Measurements from ENCODE around the gene ACLY.

The ACLY gene

GRCh38 chr17:41925991-41926590 lies 7.3 kb upstream of the ACLY start:
- no peak overlapping the region for H3K23ac ChIP-seq (ENCODE audit: low read depth, low read length, poor library complexity)
- H3K18ac ChIP-seq (ENCODE audit: low read length), result no peak overlapping the region
- no peak overlapping the region for H3K4me3 ChIP-seq (ENCODE audit: low read length in 2 of 2)
- H2BK120ac ChIP-seq (ENCODE audit: low read depth, low read length), result no peak overlapping the region
- no CpG with 5 or more reads among the region's 7 CpGs for whole genome bisulfite sequencing, 2 donors (ENCODE audit: extremely low coverage in 2 of 2, insufficient read length in 2 of 2, insufficient replicate concordance in 1 of 2)
- no peak overlapping the region for H2AK5ac ChIP-seq (ENCODE audit: low read depth, low read length)
- no peak overlapping the region for H2AFZ ChIP-seq (ENCODE audit: low read length)
- DNase-seq (ENCODE audit: low spot score), result no peak
- no peak overlapping the region for H2BK5ac ChIP-seq (ENCODE audit: low read length)
- H3K36me3 ChIP-seq (replicated peaks in 1 of 2; ENCODE audit: control insufficient read depth in 2 of 2, insufficient read depth in 2 of 2, low read length in 2 of 2), result no peaks in the 10 kb centered on the region
- H3K27me3 ChIP-seq (ENCODE audit: control insufficient read depth in 3 of 3, insufficient read depth in 3 of 3, low read depth in 1 of 3, low read length in 3 of 3), result no peaks in the 10 kb centered on the region
- H4K8ac ChIP-seq (ENCODE audit: low read depth, low read length), result no peak overlapping the region
- H4K91ac ChIP-seq (ENCODE audit: low read depth, low read length, poor library complexity), result no peak overlapping the region
- no peaks in the 10 kb centered on the region for H3K79me1 ChIP-seq (ENCODE audit: low read depth, low read length)
- no peak overlapping the region for H3K14ac ChIP-seq (ENCODE audit: low read length)
- H2BK15ac ChIP-seq (ENCODE audit: low read length), result no peak overlapping the region
- H3K4ac ChIP-seq (ENCODE audit: low read length), result no peak overlapping the region
- peaks cover 0 to 2% of the 10 kb centered on the region in 2 donors for H3K9me3 ChIP-seq (replicated peaks in 1 of 2; ENCODE audit: control insufficient read depth in 2 of 2, insufficient read depth in 1 of 2, low read depth in 1 of 2, low read length in 2 of 2)
- H3K9ac ChIP-seq (ENCODE audit: low read depth, low read length, poor library complexity), result no peak overlapping the region
- H3K4me2 ChIP-seq (ENCODE audit: insufficient read depth, low read length, poor library complexity, severe bottlenecking), result no peak overlapping the region
- H2BK12ac ChIP-seq (ENCODE audit: low read length), result no peak overlapping the region
- H3K4me1 ChIP-seq (ENCODE audit: control insufficient read depth in 2 of 2, insufficient read depth in 1 of 2, low read depth in 1 of 2, low read length in 2 of 2), result peaks cover 1 to 12% of the 10 kb centered on the region in 2 donors
- H3K27ac ChIP-seq (replicated peaks; ENCODE audit: low read length), result no peak overlapping the region

GRCh38 chr17:41920580-41920955 lies 1.8 kb upstream of the ACLY start:
- H4K91ac ChIP-seq (ENCODE audit: low read depth, low read length, poor library complexity), result no peak overlapping the region
- no peak overlapping the region for H2BK120ac ChIP-seq (ENCODE audit: low read depth, low read length)
- H4K8ac ChIP-seq (ENCODE audit: low read depth, low read length), result no peak overlapping the region
- peaks cover 16 to 26% of the 10 kb centered on the region in 2 donors for H3K4me1 ChIP-seq (ENCODE audit: control insufficient read depth in 2 of 2, insufficient read depth in 1 of 2, low read depth in 1 of 2, low read length in 2 of 2)
- H3K23ac ChIP-seq (ENCODE audit: low read depth, low read length, poor library complexity), result no peak overlapping the region
- peaks cover 0 to 21% of the 10 kb centered on the region in 2 donors for H3K36me3 ChIP-seq (replicated peaks in 1 of 2; ENCODE audit: control insufficient read depth in 2 of 2, insufficient read depth in 2 of 2, low read length in 2 of 2)
- H3K4me2 ChIP-seq (ENCODE audit: insufficient read depth, low read length, poor library complexity, severe bottlenecking), result no peak overlapping the region
- H3K27me3 ChIP-seq (ENCODE audit: control insufficient read depth in 3 of 3, insufficient read depth in 3 of 3, low read depth in 1 of 3, low read length in 3 of 3), result no peaks in the 10 kb centered on the region
- H3K9ac ChIP-seq (ENCODE audit: low read depth, low read length, poor library complexity), result no peak overlapping the region
- no peak overlapping the region for H2AFZ ChIP-seq (ENCODE audit: low read length)
- no CpG with 5 or more reads among the region's 5 CpGs for WGBS, 2 donors (ENCODE audit: extremely low coverage in 2 of 2, insufficient read length in 2 of 2, insufficient replicate concordance in 1 of 2)
- H3K14ac ChIP-seq (ENCODE audit: low read length), result no peak overlapping the region
- no peak overlapping the region for H2BK5ac ChIP-seq (ENCODE audit: low read length)
- no peak for DNase-seq (ENCODE audit: low spot score)
- H2BK15ac ChIP-seq (ENCODE audit: low read length), result no peak overlapping the region
- H3K4ac ChIP-seq (ENCODE audit: low read length), result no peak overlapping the region
- peaks cover 3% of the 10 kb centered on the region for H3K79me1 ChIP-seq (ENCODE audit: low read depth, low read length)
- H3K27ac ChIP-seq (replicated peaks; ENCODE audit: low read length), result no peak overlapping the region
- no peak overlapping the region for H3K18ac ChIP-seq (ENCODE audit: low read length)
- H3K9me3 ChIP-seq (replicated peaks in 1 of 2; ENCODE audit: control insufficient read depth in 2 of 2, insufficient read depth in 1 of 2, low read depth in 1 of 2, low read length in 2 of 2), result peaks cover 0 to 2% of the 10 kb centered on the region in 2 donors
- H2BK12ac ChIP-seq (ENCODE audit: low read length), result no peak overlapping the region
- no peak overlapping the region for H3K4me3 ChIP-seq (ENCODE audit: low read length in 2 of 2)
- no peak overlapping the region for H2AK5ac ChIP-seq (ENCODE audit: low read depth, low read length)

GRCh38 chr17:41919840-41920579 lies 1.3 kb upstream of the ACLY start:
- Histone ChIP-seq H2BK5ac (ENCODE audit: low read length) (peak overlapping the region; percentile 80), H3K4me2 (ENCODE audit: insufficient read depth, low read length, poor library complexity, severe bottlenecking) (peak overlapping the region; percentile 68), H3K14ac (ENCODE audit: low read length) (no peak overlapping the region), H2AK5ac (ENCODE audit: low read depth, low read length) (no peak overlapping the region), H3K4ac (ENCODE audit: low read length) (no peak overlapping the region), H3K9ac (ENCODE audit: low read depth, low read length, poor library complexity) (no peak overlapping the region), H2BK15ac (ENCODE audit: low read length) (no peak overlapping the region), H4K8ac (ENCODE audit: low read depth, low read length) (no peak overlapping the region), H3K27me3 (ENCODE audit: control insufficient read depth in 3 of 3, insufficient read depth in 3 of 3, low read depth in 1 of 3, low read length in 3 of 3) (no peaks in the 10 kb centered on the region), H3K4me3 (ENCODE audit: low read length in 2 of 2) (peak overlapping the region; percentile 80 to 99), H2AFZ (ENCODE audit: low read length) (peak overlapping the region; percentile 84), H3K36me3 (replicated peaks in 1 of 2; ENCODE audit: control insufficient read depth in 2 of 2, insufficient read depth in 2 of 2, low read length in 2 of 2) (peaks cover 0 to 26% of the 10 kb centered on the region in 2 donors), H3K23ac (ENCODE audit: low read depth, low read length, poor library complexity) (no peak overlapping the region), H2BK120ac (ENCODE audit: low read depth, low read length) (no peak overlapping the region), H3K27ac (replicated peaks; ENCODE audit: low read length) (peak overlapping the region; percentile 98), H3K79me1 (ENCODE audit: low read depth, low read length) (peaks cover 3% of the 10 kb centered on the region), H4K91ac (ENCODE audit: low read depth, low read length, poor library complexity) (no peak overlapping the region), H2BK12ac (ENCODE audit: low read length) (no peak overlapping the region), H3K18ac (ENCODE audit: low read length) (no peak overlapping the region), H3K4me1 (ENCODE audit: control insufficient read depth in 2 of 2, insufficient read depth in 1 of 2, low read depth in 1 of 2, low read length in 2 of 2) (peaks cover 21 to 26% of the 10 kb centered on the region in 2 donors), H3K9me3 (replicated peaks in 1 of 2; ENCODE audit: control insufficient read depth in 2 of 2, insufficient read depth in 1 of 2, low read depth in 1 of 2, low read length in 2 of 2) (peaks cover 0 to 2% of the 10 kb centered on the region in 2 donors)
- DNase-seq (ENCODE audit: low spot score), result no peak
- no CpG with 5 or more reads among the region's 7 CpGs for WGBS, 2 donors (ENCODE audit: extremely low coverage in 2 of 2, insufficient read length in 2 of 2, insufficient replicate concordance in 1 of 2)

- Histone ChIP-seq H3K23ac (ENCODE audit: low read depth, low read length, poor library complexity) (no peak overlapping the region), H3K9me3 (replicated peaks in 1 of 2; ENCODE audit: control insufficient read depth in 2 of 2, insufficient read depth in 1 of 2, low read depth in 1 of 2, low read length in 2 of 2) (no peaks in the 10 kb centered on the region), H3K27me3 (ENCODE audit: control insufficient read depth in 3 of 3, insufficient read depth in 3 of 3, low read depth in 1 of 3, low read length in 3 of 3) (no peaks in the 10 kb centered on the region), H2BK5ac (ENCODE audit: low read length) (peak overlapping the region; percentile 80), H3K14ac (ENCODE audit: low read length) (no peak overlapping the region), H3K27ac (replicated peaks; ENCODE audit: low read length) (peak overlapping the region; percentile 98), H2AFZ (ENCODE audit: low read length) (peak overlapping the region; percentile 84), H2BK120ac (ENCODE audit: low read depth, low read length) (peak overlapping the region; percentile 22), H3K4me3 (ENCODE audit: low read length in 2 of 2) (peak overlapping the region; percentile 80 to 99), H2AK5ac (ENCODE audit: low read depth, low read length) (no peak overlapping the region), H3K18ac (ENCODE audit: low read length) (peak overlapping the region; percentile 88), H3K9ac (ENCODE audit: low read depth, low read length, poor library complexity) (peak overlapping the region; percentile 78), H4K91ac (ENCODE audit: low read depth, low read length, poor library complexity) (no peak overlapping the region), H2BK15ac (ENCODE audit: low read length) (no peak overlapping the region), H3K4ac (ENCODE audit: low read length) (no peak overlapping the region), H3K4me1 (ENCODE audit: control insufficient read depth in 2 of 2, insufficient read depth in 1 of 2, low read depth in 1 of 2, low read length in 2 of 2) (peaks cover 26 to 28% of the 10 kb centered on the region in 2 donors), H3K36me3 (replicated peaks in 1 of 2; ENCODE audit: control insufficient read depth in 2 of 2, insufficient read depth in 2 of 2, low read length in 2 of 2) (peaks cover 0 to 34% of the 10 kb centered on the region in 2 donors), H3K79me1 (ENCODE audit: low read depth, low read length) (peaks cover 4% of the 10 kb centered on the region), H2BK12ac (ENCODE audit: low read length) (no peak overlapping the region), H3K4me2 (ENCODE audit: insufficient read depth, low read length, poor library complexity, severe bottlenecking) (peak overlapping the region; percentile 68), H4K8ac (ENCODE audit: low read depth, low read length) (no peak overlapping the region)
- WGBS, 2 donors (ENCODE audit: extremely low coverage in 2 of 2, insufficient read length in 2 of 2, insufficient replicate concordance in 1 of 2), result no CpG with 5 or more reads among the region's 33 CpGs
- DNase-seq (ENCODE audit: low spot score), result no peak
These were observed 540 bp upstream of the ACLY start for GRCh38 chr17:41919165-41919817.
